Smooth muscle cell of the brain vasculature (primary cell): ENCODE measurements around the gene COMMD7.
"Not testable (repeated sequence)": the region's sequence is repeated elsewhere in the genome, so short reads cannot be mapped to it uniquely, and the experiment has no call there.

Experiments used
- DNase-seq: peaks from one replicate; pipeline ENCODE4 v3.0.0-alpha.2; 2012; ENCODE audit warnings: low read depth, low spot score

The COMMD7 gene

DNA sequence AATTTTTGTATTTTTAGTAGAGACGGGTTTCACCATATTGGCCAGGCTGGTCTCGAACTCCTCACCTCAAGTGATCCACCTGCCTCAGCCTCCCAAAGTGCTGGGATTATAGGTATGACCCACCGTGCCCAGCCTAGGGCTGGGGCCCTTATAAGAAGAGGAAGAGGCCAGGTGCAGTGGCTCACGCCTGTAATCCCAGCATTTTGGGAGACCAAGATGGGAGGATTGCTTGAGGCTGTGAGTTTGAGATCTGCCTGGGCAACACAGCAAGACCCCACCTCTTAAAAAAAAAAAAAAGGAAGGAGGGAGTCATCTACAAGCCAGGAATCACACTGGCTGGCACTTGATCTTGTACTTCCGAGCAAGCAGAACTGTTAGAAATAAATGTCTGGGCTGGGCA, 13.9 kb downstream of the COMMD7 start:
- not testable (repeated sequence) for DNase-seq

DNA sequence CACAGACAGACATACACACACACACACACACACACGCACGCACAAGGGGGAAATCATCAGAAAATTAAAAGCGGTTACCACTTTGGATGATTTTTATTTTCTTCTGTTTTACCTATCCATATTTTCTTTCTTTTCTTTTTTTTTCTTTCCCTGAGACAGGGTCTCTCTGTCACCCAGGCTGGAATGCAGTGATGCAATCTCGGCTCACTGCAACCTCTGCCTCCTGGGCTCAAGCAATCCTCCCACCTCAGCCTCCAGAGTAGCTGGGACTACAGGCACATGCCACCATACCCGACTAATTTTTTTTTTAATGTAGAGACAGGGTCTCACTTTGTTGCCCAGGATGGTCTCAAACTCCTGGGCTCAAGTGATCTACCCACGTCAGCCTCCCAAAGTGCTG, 14.8 kb downstream of the COMMD7 start:
- DNase-seq = not testable (repeated sequence)

DNA sequence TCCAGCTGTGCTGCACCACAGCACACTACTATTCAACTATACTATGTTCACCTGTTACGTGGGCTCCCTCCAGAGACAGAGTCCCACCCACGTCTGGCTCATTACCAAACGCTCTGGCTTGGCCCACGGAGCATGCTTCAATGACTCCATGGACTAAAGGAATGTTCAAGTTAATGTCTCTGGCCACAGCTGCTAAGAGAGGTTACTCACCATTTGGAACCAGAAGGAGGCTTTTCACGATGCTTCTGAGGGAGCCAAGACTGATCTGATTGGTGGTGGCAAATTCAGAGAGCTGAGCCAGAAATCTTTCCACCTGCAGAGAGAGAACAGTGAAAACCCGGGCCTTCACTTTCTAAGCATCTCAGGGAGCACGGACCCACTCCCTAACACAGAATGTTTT, 15.6 kb downstream of the COMMD7 start:
- DNase-seq = no peak

DNA sequence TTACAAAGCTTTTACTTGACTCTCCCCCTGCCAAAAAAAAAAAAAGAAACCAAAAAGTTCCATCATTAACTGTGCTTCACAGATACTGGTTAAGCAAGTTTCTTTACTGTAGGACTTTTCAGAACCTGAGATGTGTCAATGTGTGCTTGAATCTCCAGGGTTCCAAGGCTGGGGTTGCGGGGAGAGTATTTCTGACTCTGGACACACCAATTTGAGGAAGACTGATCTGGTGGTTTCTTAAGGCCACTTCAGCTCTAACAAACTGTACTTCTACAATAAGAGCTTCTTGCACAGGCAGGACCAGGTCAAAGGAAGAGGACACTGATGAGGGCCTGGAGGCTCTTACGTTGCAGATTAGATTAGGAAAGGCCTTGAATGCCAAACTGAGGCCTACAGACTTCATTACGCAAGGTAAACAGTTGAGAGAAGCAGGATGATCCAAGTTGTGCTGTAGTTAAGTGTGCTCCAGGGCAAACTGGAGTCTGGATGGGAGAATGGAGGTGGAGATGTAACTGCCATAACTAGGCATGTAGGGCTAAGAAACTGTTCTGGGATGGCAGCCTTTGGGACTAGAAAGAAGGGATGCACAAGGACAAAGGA, 24.4 kb downstream of the COMMD7 start:
- no peak for DNase-seq

DNA sequence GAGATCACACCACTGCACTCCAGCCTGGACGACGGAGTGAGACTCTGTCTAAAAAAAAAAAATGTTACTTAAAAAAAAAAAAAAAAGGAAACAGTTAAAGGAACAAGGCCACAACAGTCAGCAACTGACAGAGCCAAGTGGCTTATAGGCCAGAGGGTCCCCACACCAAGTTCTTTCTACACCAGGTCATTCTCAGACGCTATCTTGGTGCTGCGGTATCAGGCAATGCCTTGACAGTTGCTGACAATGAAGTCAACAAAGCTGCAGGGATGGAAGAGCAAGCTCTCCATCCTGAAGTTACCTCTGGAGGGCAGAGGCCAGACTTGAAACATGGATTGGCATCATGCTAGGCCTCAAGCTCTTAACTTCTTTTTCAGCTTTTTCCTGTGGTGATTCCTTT, 31.9 kb downstream of the COMMD7 start:
- DNase-seq = no peak

DNA sequence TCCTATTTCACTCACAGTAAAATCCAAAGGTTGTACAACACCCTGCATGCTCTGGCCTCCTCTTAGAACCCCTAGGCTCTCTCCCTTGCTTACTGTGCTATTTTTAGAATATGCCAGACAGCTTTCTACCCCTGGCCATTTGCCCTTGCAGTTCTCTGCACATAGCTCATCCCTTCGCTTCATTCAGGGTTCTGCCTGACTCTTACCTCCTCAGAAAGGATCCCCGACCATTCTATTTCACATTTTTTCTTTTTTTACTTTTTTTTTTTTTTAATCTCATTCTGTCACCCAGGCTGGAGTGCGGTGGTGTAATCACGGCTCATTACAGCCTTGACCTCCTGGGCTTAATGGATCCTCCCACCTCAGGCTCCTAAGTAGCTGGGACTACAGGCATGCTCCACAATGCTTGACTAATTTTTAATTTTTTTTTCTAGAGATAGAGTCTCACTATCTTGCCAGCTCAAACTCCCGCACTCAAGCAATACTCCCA, 33.6 kb downstream of the COMMD7 start:
- DNase-seq = no peak

DNA sequence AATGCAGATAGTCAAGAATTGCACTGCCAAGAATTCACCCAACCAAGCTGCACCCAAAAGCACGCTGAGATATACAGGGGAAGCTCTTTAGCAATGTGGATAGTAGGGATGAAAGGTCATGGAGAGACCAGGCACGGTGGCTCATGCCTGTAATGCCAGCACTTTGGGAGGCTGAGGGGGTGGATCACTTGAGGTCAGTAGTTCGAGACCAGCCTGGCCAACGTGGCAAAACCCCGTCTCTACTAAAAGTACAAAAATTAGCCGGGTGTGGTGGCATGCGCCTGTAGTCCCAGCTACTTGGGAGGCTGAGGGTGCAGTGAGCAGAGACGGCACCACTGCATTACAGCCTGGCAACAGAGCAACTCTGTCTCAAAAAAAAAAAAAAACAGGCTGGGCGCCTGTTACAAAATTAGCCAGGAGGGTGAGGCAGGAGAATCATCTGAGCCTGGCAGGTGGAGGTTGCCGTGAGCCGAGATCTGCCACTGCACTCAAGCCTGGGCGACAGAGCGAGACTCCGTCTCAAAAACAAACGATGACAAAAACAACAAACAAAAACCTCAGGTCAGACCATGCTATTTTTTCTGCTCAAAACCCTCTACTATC, 34.1 kb downstream of the COMMD7 start:
- DNase-seq = not testable (repeated sequence)

DNA sequence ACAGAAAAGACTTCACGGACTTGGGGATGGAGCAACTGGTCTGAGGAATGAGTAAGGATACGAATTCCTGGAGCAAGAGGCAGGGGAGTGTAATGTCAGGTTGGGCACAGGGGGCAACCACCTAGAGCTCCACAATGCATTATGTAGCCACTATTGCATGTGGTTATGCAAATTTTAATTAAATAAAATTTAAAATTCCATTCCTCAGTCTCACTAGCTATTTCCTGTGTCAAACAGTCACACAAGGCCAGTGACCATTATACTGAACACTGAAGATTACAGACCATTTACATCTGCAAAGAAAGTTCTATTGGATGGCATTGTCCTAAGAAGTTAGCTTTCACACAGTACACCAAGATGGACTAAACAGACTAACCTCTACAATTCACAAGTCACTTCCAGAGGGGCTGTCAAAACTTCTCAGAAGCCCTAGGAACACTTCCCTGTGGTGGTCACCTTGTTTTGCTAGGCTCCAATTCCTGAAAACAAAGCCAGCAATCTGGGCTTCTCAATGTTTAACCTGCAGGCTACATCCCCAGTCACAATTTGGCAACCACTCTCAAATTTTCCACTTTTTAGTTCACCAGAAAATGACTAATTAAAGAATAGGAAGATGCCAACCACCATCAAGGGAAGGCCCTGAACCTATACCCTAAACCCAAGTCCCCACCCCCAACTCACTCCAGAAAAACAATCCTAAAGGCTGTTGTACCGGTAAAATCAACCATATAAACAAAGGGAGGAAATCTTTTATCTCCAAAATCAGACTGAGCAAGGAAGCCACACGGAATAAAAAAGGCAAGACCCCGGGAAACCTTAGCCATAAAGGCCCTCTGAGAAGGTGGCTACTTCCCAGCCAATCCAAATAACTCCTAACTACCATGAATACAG, 35.3 kb downstream of the COMMD7 start:
- no peak for DNase-seq

DNA sequence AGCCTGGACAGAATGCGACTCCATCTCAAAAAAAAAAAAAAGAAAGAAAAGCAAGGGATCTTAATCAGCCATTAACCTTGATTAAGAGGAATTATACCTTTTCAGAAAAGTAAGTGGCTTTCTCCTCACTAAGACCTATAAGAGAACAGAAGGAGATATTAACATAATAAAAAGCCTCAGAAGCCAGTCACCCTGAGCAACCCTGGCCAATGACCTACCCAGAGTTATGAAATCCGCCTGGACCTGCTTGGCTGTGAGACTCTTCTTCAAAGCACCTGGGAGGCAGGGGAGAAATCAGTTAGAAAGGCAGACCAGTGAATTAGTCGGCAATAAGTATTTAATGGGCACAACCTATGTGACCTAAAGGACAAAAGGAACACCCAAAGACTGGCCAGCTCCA, 36.8 kb downstream of the COMMD7 start:
- DNase-seq = no peak

DNA sequence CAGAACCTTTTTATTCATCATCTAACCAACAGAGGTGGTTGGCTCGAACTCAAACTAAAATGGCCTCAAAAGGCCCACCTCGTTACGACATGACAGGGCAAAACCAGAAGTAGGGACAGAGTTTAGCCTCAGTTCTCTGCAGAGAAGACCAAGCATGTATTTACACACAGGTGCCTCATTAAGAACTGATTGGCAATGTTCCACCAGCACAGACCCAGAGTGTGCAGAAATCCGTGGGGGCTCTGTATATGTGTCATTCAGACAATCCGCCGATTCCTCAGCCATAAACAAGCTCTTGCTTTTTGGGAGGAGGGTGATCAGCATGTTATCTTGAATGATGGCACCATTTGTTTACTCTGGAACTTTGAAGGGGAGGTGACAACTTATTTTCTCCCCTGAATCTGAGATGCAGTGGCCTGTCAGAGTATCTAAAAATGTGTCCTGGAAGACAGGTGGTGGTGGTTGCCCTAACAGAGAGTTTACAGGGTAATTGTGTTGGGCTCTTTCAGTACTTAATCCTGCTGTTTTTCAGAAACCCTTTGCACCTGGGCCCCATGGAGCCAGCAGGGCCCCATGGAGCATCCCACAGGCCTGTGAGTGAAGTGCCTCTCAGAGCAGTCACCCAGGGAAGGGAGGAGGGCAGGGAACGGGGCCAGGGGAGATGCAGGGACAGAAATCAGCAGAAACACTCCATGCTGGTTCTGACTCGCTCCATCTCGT, 40.4 kb downstream of the COMMD7 start:
- DNase-seq = no peak

DNA sequence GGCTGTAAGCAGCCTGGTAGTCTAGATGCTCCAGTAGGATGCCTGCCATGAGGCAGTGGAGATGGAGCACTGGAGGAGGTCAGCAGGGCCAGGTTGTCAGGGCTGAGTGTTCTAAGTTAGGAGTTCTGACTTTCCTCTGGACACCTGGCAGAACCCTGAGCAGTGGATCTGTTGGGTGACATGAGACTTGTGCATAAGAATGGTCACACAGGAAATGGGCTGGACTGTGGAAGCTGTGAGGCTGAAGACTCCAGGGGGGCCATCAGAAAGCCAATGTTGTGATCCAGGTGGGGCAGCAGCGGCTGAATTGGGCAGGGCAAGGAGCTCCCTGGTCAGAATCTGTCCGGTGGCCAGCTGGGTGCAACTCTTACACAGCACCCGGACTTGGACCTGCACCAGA, 45.7 kb downstream of the COMMD7 start:
- DNase-seq = no peak

DNA sequence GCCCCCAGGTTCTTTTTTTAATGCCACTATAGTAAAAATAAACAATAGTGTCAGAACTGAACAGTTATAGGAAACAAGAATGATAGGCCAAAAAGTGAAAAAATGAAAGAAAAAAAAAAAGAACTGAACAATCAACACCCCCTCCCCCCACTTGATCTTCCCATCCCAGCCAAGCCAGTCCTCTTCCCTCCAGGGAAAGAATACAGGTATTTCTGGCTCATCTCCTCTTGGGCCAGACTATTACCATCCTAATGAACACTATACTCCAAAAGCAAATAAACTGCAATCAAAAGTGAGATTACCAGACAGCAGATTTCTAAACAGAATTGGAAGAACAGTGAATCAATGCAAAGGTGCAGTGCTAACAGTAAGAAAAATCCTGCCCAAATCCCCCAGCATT, 48.2 kb downstream of the COMMD7 start:
- no peak for DNase-seq

DNA sequence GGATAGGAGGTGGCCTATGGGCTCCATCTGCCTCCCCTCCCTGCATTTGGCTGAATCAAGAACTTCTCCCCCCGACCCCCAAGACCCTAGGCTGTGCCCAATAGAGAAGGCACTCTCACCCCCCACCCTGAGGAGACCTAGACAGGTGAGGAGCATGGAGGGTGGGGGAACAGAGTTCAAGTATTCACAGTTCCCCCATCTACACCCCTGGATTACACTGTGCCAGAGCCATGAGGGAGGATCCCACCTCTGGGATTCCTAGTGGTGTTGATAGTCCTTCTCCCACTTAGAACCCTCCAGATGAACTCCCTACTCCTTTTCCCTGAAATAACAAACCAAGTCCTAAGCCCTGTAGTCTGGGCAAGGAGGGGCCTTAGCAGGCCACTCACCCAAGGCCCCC, 54.3 kb downstream of the COMMD7 start:
- not testable (repeated sequence) for DNase-seq

DNA sequence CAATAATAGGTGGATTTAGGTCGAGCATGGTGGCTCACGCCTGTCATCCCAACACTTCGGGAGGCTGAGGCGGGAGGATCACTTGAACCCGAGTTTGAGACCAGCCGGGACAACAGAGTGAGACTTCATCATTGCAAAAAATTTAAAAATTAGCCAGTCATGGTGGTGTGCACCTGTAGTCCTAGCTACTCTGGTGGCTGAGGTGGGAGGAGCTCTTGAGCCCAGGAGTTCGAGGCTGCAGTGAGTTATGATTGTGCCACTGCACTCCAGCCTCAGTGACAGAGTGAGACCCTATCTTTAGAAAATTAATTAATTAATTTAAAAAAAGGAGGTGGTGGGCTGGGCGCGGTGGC, 56.1 kb downstream of the COMMD7 start:
- DNase-seq = no peak

DNA sequence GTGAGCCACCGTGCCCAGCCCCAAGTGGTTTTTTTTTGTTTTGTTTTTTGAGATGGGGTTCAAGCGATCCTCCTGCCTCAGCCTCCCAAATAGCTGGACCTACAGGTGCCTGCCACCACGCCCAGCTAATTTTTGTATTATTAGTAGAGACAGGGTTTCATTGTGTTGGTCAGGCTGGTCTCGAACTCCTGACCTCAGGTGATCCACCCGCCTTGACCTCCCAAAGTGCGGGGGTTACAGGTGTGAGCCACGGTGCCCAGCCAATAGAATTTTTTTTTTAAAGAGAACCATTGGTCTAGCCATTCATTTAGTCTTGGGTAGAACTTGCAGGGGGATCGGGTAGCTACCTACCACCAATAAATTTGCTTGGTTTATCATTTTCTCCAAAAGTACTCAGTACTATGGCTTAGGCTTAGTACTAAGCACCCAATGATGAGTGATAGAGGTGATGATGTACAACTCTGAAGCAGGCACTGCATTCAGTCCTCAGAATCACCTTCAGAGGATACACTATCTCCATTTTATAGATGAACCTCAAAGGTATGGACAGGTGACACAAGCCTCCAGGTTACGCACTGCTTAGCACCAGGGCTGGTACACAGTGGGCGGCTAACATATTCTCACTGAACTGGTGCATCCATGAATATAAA, 56.6 kb downstream of the COMMD7 start:
- no peak for DNase-seq

DNA sequence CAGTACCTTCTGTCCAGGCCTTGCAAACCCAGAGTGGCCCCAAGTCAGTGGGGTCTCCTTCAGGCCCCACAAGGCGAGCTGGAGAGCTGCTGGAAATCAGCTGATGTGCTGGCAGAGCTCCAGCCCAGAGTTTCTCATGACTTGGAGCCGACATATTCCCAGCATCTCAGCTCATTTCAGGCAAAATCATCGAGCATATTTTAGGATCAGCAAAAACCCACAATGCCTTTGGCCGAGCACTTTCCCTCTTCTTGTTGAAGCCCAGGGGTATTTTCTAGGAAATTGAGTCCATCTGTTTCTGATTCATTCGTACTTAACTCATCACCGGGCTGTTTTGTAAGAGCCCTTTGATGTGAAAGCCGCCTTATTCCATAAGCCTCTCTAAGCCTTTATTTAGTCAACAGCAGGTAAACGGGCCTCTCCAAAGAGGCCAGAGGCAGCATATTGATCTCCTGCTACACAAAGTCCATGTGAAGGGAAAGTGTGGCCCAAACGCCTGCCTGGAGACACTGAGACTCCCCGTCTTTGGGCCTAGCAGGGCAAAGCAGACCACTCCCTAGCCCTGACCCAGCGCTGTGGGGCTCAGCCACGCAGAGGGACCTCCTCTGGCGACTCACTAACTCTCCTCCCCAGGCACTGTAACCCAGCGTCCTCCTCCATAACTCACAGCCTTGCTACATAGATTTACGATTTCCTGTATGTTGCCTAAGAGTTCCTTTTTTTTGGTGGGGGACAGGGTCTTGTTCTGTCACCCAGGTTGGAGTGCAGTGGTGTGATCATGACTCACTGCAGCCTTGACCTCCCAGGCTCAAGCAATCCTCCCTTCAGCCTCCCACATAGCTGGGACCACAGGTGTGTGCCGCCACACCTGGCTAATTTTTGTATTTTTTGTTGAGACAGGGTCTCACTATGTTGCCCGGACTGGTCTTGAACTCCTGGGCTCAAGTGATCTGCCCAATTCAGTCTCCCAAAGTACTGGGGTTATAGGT, 57.4 kb downstream of the COMMD7 start:
- peak; percentile 73 for DNase-seq

DNA sequence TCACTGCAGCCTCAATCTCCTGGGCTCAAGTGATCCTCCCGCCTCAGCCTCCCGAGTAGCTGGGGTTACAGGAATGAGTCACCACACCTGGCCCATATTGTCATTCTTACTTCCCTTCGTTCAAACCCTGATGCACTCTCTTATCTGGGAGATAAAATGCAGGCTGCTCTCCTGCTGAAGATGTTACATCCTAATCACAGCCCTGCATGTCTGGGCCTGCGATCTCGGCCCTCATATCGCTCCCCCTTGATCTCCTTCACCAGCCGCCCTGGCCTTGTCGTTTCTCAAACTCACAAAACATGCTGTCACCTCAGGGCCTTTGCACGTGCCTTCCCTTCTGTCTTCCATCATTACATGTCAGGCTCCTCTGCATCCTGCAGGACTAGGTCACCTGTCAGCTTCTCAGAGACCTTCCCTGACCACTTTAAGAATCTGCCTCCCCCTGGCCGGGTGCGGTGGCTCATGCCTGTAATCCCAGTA, 60.7 kb downstream of the COMMD7 start:
- DNase-seq = no peak

DNA sequence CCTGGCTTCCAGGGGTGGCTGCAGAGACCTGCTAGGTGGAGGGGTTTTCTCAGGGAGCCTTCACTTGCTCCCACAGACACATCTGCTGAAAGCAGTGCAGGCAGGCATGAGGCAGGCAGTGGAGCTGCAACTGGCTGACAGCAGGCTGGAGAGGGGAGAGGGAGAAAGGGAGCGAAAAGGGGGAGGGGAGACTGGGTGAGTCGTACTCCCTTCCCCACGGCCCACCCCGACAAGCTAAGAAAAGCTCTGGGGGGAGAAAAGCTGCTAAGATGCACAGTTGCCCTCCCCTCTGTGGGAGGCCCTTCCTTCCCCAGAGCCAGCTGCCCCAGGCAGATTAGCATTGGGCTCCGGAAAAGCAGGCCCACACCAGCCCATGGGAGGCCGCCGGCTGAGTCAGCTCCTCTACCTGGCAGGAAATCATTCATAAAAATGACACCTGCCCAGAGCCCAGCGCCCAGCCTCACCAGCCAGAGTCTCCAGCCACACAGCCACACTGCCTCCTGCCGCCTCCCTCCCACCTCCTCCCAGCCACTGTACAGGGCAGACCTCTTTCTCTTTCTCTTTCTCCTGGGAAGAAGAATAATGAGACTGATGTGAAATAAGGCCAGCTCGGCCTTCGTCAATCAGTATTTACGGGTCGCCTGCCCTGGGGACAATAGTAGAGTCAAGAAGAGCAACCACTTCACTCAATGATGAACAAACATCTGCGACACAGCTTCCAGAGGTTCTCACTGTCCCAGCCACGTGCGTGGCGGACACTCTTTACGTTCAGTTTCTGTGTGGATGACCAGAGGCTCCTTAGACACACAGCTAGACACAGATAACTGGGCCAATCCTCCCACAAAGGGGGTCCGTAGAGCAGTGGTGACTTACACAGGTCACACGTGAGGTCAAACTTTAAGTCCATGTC, 61.8 kb downstream of the COMMD7 start:
- DNase-seq = no peak

DNA sequence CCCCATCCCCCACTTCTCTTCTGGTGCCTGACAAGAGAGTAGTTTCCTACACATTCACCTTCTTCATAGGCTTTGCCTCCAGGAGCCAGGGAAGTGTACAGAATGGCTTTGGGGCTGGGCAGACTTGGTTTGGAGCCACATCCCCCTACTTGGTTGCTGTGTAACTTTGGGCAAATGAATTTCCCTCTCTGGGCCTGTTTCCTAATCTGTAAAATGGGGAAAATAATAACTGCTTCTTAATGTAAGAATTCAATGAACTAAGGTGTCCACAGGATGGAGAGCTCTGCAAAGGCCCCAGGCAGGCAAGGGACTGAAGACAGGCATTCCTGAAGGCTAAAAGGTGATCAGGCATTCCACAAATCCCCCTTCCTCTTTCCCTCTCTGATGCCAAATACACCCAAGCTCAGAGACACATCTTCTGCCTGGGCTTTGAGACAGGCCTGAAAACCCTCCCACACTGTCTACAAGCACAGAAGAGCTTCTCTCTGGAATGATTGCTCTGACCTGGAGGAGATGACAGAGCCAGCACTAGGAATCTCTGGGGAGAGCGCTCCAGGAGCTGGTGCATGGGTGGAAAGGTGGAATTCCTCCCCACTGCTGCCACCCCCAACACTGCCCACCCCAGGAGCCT, 62.6 kb downstream of the COMMD7 start:
- DNase-seq = no peak
